ENCODE data around the gene ASB13.

DNA sequence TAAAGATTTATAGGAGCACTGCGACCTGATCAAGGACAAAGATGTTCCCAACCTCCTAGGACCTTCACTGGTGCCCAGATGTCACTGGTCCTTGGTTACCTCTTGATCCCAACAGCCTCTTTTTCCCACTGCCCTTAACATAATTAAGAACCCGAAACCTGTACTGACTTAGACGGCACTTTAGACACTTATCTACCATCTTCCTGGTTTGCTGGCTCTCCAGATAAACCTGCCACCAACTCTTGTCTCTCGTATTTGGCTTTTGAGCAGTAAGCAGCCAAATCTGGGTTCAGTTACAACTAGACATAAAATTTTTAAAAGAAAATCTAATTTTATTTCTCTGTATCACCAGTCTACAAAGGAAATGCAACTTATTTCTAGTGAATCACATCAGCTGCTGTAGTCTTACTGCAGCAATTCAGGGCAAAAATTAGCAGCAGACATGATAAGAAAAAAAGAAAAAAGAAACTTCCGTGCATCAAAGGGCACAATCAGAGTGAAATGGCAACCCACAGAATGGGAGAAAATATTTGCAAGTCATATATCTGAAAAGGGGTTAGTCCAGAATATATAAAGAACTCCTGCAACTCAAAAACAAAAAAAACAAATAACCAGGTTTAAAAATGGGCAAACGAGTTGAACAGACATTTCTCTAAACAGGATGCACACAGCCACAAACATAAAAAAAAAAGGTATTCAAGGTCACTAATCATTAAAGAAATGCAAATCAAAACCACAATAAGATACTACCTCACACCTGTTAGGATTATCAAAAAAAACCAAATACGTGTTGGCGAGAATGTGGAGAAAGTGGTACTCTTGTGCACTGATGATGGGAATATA, 9.4 kb downstream of the ASB13 start:
- TF ChIP-seq GATA2 (IDR thresholded peaks at IDR 0.05; ENCODE audit: low read depth, low read length) (no peak), GATA3 (IDR thresholded peaks at IDR 0.05; ENCODE audit: low read depth, low read length) (no peak)
